ENCODE data around the gene CLSTN2. TPM values are rescaled to one million over a fixed set of nuclear protein-coding genes. Genes with fewer than 3 reads are reported as not detected.
A peak's percentile ranks its signal among the peaks of the same experiment; 100 is the strongest.

The CLSTN2 gene
- total RNA-seq, 1 experiment from 2014 or later, result 0.17 TPM

DNA sequence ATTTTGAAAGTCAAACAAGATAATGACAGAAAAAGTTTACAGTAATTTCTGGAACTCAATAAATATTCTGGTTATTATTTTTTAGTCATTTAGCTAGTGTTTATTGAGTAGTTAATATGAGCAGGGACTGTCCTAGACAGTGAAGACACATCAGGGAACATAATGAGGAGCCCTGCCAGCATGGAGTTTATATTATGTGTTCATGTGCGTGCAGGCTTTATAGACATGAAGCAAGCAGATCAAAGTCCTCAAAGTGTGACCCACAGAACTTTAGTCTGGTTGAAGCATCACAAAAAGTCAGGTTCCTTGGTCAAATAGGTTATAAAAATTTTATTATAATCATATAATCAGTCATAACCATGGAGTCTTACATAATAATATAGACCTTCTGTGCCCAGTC lies 289.3 kb downstream of the CLSTN2 start:
- no peak for DNase-seq (ENCODE audit: low read depth)

DNA sequence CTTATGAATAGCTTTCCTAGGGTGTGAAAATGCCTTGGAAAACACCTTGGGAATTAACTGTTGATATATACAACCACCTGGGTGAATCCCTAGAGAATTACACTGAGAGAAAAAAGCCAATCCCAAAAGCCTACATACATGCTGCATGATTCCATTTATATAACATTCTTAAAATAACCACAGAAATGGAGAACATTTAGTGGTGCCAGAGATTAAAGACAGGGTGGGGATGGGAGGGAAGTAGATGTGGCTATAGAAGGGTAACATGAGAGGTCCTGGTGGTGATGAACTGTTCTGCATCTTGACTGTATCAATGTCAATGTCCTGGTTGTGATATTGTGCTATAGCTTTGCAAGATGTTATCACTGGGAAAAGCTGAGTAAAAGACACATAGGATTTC lies 291.0 kb downstream of the CLSTN2 start:
- no peak for DNase-seq (ENCODE audit: low read depth)

DNA sequence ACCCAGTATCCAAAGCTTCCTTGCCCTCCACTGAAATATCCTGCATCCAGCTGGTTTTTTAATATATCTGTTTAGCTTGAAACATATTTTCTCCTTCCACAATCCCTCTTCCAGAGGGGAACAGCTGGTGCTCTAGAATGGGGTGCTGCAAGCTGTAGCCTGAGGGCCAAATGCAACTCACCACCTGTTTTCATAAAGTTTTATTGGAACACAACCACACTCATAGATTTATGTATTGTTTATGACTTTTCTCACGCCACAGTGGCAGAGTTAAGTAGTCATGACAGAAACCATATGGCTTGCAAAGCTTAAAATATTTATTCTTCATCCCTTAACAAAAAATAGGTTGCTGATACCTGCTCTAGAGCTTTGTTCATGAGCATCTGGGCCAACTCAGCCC lies 298.7 kb downstream of the CLSTN2 start:
- DNase-seq (ENCODE audit: low read depth), result no peak

DNA sequence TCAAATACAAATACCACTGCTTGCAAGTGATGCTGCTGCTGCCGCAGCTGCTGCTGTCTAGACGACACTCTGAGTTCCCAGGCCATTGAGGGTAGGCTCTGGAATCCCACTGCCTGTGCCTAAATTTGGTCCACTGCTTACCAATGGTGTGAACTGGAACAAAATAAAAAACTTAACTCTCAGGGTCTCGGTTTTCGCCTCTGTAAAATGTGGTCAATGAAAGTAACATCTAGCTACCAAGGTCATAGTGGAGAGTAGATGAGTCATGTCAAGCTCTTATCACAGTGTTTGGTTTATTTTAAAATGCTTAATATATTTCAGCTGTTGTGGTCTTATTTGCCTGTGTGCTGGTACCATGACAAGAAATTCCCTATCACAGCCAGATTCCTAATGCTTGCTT lies 299.3 kb downstream of the CLSTN2 start:
- peak; percentile 8 for DNase-seq (ENCODE audit: low read depth)

DNA sequence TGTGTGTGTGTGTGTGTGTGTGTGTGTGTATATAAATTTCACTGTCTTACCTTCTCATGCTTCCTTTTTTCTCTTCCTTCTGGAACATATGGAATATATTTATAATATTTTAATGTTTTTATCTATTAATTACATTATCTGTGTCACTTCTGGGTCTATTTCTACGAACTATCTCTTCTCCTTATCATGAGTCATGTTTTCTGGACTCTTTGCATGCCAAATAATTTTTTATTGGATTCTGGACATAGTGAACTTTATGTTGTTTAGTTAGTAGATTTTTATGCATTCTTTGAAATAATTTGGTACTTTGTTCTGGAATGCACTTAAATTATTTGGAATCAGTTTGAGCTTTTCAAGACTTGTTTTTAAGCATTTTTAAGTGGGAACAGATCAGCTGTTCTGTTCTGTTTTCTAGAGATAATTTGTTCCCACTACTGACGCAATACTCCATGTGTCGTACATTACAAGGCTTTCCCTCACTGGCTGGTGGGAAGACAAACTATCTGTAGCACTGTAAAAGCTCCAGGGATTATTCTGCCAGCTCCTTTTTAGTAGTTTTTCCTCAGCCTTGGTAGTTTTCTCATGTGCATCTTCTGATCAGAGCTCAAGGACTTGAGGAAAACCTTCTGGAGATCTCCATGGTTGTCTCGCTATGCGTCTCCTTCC lies 302.0 kb downstream of the CLSTN2 start:
- DNase-seq (ENCODE audit: low read depth), result peak; percentile 10

DNA sequence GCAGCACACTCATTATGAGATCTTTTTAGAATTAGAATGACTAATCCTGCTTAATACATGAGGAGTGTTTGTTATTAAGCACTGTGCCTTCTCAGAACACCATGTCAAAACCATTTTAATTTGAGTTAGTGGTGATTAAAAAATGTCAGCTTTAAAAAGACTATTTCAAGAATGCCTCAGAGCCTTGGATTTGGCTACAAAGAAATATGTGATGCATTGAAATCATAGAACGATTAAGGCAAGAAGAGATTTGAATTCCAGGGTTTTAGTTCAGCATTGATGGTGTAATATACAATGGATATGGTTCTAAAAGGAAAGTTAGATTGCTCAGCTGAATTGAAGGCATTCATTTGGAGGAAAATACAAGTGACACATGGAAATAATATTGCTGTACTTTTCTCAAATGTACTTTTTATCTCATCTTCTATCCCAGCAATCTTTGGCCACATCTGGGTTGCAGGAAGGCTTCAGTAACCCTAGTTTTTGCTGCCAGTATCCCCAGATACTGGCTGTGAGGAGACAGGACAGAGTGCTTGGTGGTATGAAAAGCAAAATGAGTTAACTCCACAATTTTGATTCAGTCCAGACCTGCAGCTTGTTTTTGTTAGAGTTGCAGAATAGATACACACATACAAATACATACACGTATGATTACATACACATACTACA lies 303.8 kb downstream of the CLSTN2 start:
- no peak for DNase-seq (ENCODE audit: low read depth)

DNA sequence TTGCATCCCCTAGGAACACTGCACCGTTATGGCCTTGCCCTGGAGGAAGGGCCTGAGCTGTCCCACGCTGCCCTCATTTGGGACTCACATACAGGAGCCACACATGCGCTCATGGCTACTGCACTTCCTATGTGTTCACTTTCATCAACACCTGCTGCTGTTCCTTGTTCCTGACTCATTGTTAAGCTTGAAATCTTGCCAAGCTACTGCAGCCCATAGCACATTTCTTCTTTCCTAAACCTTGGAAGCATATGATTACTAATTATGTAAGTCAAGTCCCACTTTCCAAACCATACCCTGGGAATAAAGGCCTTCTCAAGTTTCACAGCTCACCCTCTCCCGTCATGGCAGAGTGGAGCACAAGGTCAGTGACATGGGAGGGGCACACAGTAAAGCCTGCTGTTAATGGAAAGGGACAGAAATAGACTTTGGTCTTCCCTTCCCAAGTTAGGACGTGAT lies 307.9 kb downstream of the CLSTN2 start:
- DNase-seq (ENCODE audit: low read depth), result peak; percentile 66

DNA sequence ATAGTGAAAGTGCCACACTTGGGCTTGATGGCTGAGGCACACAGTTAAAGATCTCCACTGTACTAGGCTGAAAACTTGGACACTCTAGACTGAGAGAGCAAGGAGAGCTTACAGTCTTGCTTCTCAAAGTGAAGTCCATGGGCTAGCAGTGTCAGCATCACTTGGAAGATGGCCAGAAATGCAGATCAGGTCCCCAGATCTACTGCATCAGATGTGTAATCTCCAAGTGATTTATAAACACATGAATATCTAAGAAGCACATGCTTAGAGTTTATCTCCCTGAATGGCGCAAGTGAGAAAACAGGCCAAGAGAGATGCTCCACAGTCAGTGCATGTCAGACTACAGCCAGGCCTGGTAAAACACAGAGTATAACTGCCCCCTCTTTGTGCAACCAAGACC lies 308.6 kb downstream of the CLSTN2 start:
- DNase-seq (ENCODE audit: low read depth), result no peak

DNA sequence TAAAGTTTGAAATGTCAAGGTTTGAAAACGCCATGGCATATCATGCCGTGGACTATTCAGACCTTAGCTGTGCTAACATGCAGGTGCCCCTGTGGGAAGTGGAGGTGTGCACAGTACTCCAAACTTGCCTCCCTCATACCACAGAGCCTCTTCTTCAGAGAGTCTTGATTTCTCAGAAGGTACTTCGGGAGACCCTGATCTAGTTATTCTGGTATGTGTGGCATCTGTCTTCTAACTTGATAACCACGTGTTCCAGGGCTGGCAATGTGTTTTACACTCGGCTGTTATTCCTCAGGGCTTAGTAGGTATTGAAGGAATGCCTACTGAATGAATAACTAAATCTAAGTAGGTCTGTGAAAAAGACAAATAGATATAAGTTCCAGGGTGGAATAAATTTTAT lies 309.9 kb downstream of the CLSTN2 start:
- DNase-seq (ENCODE audit: low read depth), result peak; percentile 3

DNA sequence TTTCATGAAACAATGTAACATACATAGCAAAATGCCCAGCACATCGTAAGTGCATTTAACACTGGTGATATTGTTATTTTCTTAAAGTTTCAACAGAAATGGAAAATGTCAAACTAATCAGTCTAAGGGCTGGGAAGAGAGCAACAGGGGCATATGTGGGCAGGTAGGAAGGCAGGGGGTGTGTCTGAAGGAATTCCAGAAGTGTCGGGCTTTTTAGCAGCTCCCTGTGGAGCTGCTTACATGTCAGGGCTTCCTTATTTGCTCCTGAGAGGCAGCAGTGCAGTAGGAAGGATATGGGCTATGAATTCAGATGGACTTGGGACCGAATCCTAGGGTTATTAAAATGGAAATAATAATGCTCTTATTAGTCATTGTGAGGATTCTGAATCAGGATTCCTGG lies 311.6 kb downstream of the CLSTN2 start:
- no peak for DNase-seq (ENCODE audit: low read depth)

DNA sequence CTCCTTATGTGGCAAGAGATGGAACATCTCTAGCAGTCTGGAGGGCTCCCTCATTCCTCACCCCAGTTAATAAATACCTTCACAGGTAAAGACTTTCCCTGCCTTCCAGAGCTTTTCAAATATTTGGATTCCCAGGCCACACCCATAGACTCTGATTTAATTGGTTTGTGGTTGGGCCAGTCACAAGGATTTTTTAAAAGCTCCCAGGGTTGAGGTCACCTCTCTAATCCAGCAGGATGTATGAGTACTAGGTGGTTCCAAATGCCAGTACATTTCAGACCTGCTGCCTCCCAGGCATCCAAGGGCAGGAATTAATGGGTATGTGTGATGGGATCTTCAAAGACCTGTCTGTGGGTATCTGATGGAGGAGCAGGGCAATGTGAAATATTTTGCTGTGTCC lies 312.8 kb downstream of the CLSTN2 start:
- no peak for DNase-seq (ENCODE audit: low read depth)

DNA sequence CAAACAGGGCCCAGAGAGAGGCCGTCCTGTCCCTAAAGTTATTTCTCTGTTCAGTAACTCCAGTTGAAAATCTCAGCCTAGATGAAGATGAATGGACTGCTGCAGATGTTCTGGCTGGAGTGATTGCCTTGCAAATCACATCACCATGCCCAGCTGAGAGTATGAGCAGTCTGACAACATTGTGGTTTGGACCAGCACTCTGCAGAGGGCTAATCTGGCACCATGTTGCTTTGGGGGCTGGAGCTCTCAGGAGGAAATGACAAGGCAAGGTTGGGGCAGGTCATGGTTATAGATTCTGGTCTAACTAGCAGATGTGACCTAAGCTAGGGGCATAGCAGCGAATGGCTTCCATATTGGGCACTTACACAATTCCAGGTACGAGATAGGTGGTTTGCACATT lies 314.2 kb downstream of the CLSTN2 start:
- DNase-seq (ENCODE audit: low read depth), result no peak

DNA sequence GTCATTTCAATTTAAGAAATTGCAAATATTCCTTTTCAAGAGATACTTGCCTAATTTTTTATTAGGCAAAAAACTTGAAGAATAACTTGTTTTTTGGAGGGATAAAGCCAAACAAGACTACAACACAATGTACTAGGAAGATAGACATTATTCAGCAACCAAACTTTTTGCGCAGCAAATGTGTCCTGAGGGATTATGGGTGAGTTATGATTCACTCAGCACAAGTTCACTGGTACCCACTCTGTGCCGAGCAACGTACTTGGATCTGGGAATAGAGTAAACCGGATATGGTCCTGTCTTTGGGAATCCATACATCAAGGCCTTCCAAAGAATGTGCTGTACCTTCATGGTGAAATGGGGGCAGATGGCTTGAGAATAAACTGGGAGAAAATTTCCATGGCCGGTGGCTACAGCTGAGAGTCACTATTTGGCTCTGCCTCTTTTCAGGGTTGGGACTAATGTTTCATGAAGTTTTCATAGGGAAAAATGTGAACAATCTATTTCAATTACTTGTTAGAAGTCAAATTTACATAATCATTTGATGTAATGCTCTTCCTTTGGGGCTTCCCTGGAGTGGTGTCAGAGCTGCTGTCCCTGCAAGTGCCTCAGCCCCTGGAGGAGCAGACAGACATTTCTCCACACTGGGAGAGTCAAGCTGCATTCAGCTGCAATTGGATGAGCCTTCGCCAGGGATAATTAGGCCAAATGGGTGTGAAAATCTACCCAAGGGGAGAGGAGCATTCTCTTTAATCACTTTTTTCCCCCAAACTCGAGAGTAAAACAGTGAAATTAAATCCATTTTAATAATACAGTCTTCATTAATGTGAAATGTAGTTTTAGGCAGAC lies 315.2 kb downstream of the CLSTN2 start:
- DNase-seq (ENCODE audit: low read depth), result no peak

DNA sequence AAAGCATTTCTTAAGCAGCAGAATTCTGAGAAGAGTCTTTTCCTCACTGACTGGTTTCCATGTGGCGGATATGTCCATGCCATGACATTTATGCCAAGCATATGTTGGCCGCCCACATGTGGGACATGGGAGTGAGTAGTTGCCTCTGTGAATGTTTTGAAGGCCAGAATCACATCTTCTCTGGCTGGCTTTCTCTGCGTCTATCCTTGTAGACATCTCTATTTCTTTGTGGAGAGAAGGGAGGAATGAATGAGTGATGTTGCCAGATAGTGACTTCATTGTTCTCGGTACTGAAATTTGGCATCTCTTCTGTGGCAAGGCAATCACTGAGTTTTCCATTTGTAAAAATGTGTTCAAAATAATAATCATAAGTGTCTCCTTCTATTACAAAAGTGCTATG lies 316.0 kb downstream of the CLSTN2 start:
- DNase-seq (ENCODE audit: low read depth), result no peak

DNA sequence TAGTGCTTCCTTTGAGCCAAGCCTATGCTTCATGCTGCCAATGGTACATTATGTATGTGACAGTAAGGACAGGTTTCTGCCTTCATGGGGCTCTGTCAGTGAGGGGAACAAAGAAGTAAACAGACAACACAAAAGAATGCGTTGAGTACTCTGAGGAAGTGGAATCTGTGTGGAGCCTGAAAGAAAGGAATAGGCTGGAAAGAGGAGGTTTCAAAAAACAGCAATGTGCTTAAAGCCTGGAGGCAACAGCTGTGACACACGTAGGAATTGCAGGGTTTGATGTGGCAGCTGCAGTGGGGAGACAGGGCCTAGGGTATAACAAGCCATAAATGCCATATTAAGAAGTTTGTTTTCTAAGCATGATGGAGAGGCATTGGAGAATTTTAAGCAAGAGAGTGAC lies 316.7 kb downstream of the CLSTN2 start:
- DNase-seq (ENCODE audit: low read depth), result peak; percentile 8

DNA sequence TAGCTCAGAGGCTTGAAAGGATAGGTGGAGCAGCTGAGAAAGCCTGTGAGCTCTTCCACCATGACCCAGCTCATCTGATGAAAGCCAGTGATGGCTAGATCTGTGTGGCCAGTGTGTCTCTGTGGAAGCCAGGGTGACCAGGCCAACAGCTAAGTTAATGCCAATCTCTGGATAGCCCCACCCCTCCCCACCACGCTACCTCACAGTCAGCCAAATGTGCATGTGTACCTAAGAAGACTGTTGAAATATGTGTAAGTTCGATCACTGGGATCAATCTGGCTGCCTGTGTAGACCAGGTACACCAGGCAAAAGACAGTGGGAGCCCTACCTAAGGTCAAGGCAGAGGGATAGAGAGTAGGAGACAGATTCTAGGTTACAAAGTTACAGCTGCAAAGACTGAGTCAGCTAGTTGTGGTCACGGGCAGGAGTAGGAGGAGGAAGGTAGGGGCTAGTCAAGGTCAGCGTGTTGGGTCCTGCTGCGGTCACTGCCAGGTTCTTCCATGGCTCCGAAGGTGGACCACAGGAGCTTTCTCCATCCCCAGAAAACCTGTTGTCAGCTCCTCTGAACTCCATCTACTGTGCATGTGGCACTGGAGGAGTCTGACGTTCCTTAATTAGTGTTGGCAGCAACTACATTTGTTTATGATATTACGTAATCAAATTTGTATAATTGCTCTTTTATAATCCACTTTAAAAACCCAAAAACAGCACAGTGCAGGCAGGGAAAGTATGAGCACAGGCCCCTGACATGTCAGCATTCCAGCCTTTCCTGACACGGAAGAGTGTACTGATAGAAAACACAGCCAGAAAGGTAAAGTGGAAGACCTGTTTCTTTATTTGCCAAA lies 318.0 kb downstream of the CLSTN2 start:
- no peak for DNase-seq (ENCODE audit: low read depth)

DNA sequence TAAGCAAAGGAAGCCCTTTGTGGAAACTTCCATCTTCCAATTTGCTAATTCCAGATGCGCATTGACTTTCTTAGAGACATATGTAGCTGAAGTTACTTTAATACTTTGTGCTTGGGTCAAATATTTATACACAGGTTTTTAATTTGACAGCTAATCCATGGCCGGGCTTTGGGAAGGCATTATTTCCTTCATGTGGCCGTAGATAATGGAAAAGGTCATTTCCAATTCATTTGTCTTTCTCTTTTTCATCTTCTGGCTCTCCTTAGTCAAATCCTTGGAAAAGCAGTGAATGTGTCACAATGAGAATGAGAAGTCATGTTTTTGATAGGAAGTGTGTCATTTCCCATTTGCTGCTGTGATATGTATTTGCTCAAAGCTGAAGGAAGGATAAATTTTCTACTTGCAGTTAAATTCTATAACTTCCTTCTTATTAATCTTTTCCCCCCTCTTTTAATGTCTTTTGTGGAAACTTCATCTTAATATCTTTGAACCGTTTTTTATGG lies 323.3 kb downstream of the CLSTN2 start:
- no peak for DNase-seq (ENCODE audit: low read depth)

DNA sequence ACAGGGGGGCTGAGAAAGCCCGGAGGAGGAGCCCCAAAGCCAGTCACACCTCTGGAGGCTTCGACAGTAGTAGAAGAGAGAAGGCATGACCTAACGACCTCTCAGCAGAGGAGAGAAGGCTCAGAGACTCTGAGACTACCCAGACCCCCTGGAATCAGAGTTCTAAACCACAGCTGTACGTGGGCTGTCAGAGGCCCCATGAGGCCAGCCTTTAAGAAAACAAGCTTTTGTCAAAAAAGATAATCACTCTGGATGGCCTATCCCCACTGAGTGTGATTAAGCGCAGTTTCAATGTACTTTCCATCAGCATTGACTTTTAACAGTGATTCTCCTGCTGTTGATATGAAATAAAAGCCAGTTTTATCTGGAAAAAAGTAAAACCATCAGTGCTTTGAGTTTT lies 330.3 kb downstream of the CLSTN2 start:
- no peak for DNase-seq (ENCODE audit: low read depth)

DNA sequence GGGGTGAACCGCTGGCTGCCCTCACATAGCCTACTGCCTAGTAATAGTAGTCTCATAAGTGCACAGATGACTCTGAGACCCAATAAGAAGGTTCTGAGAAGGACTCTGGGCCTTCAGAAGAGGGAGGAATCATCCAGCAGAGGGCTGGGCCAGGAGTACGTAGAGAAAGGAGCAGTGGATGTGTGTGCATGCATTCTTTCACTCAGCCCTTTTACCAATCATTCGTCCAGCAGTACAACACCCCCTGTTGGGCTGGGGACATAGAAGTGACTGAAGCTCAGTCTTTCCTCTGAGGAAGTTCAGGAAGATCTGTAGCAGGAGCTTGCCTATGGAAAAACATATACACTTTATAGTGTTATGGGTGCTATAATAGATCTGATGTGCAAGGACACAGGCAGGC lies 333.1 kb downstream of the CLSTN2 start:
- no peak for DNase-seq (ENCODE audit: low read depth)

DNA sequence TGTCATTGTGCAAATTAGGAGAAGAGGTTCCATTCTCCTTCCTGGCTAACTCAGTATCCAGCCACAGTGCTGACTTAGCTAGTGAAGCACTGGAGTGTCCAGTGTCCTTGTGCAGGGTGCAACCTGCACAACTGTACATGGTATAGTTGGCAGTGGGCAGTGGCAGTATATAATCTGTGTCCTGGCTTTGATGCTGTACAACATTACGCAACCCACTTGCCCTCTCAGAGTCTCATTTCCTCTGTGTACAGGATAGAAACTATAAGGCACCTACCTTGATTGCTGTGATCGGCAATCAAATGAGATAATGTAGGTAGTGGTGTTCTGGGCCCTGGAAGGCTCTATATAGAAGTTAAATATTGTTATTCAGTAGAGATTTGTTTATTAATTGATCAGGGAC lies 333.6 kb downstream of the CLSTN2 start:
- no peak for DNase-seq (ENCODE audit: low read depth)

DNA sequence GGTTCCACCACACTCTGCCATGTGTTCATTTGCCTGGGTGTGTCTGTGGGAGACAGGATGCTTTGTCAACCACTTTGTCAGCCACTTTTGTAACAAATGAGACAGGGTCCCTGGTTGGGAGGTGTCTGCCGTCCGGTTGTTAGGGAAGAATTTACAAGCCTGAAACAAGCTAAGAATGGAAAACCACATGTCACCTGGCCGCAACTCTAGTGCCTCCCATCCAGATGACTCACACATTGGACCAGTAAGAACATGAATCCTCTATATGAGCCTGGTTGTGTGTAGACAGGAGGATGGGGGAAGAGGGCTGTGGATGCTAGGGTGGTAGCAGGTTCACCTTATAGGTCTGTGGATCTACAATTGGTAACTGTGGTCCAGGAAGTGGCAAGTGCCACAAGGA lies 335.3 kb downstream of the CLSTN2 start:
- DNase-seq (ENCODE audit: low read depth), result no peak

All from LHCN-M2 (cell line).